ENCODE data around the gene IL17B. TPM values are rescaled to one million over a fixed set of nuclear protein-coding genes. Genes with fewer than 3 reads are reported as not detected.

The IL17B gene
- total RNA-seq, 1 experiment from 2014 or later = not detected

GRCh38 chr5:149365418-149365817, 13.7 kb downstream of the IL17B start:
- no peak overlapping the region for H3K4me3 Mint-ChIP-seq (ENCODE audit: unreplicated experiment)
- H3K27me3 Mint-ChIP-seq (ENCODE audit: insufficient read depth, unreplicated experiment) = no peaks in the 10 kb centered on the region
- no peaks in the 10 kb centered on the region for H3K36me3 Mint-ChIP-seq (ENCODE audit: insufficient read depth, unreplicated experiment)
- no TSS peak for BruUV-seq (replicated peaks)
- ChIA-PET CTCF (interaction anchor here (0.9 to 2.7 kb wide), 4 partner anchors 7 to 51 kb away, joined by 4 to 40 read pairs (median 4); partner anchors contain the start of gene PCYOX1L), POLR2A (no interaction called here)
- no peak overlapping the region for H3K27ac Mint-ChIP-seq (ENCODE audit: unreplicated experiment)
- DNase-seq = no peak
- H3K9me3 Mint-ChIP-seq (ENCODE audit: unreplicated experiment) = no peaks in the 10 kb centered on the region
- Histone ChIP-seq H3K36me3 (ENCODE audit: control insufficient read depth, insufficient read depth, low read length) (no peaks in the 10 kb centered on the region), H3K9me3 (no peaks in the 10 kb centered on the region), H3K27me3 (replicated peaks; ENCODE audit: control insufficient read depth, insufficient read depth, low read length) (no peaks in the 10 kb centered on the region), H3K4me1 (peaks cover 4% of the 10 kb centered on the region; the same call in 1 of the 2 replicates), H3K4me3 (ENCODE audit: low read depth, low read length) (no peak overlapping the region)
- intact Hi-C loops (cut with micrococcal nuclease; ENCODE audit: unreplicated experiment) = no loop called here
- no peak for TF ChIP-seq CTCF (IDR thresholded peaks at IDR 0.05; ENCODE audit: insufficient read depth in 1 of 2, low read depth in 1 of 2, low read length in 1 of 2, severe bottlenecking in 1 of 2, unreplicated experiment in 1 of 2)
- H3K4me1 Mint-ChIP-seq (ENCODE audit: low read depth, unreplicated experiment) = no peaks in the 10 kb centered on the region

DNA sequence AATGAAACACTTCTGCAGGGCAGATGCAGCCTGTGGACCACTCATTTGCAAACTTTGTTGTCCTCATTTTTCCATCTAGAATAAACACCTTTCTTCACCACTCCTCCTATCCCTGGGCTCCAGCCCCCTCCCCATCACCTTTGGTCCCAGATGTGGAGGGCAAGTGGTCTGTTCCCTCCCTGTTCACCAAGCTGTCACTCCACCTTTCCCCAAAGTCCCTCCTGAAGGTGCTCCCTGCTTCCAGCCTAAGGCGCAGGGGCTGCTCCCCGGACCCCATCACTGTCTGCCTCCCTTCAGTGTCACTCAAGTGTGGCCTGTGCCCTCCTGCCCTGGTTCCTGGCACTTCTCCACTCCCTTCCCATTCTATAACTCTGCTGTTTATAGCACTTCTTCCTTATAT, 14.4 kb downstream of the IL17B start:
- intact Hi-C loops (cut with micrococcal nuclease; ENCODE audit: unreplicated experiment) = no loop called here
- no peak for TF ChIP-seq CTCF (IDR thresholded peaks at IDR 0.05; ENCODE audit: insufficient read depth in 1 of 2, low read depth in 1 of 2, low read length in 1 of 2, severe bottlenecking in 1 of 2, unreplicated experiment in 1 of 2)
- Mint-ChIP-seq H3K27me3 (ENCODE audit: insufficient read depth, unreplicated experiment) (no peaks in the 10 kb centered on the region), H3K36me3 (ENCODE audit: insufficient read depth, unreplicated experiment) (no peaks in the 10 kb centered on the region), H3K4me3 (ENCODE audit: unreplicated experiment) (no peak overlapping the region), H3K4me1 (ENCODE audit: low read depth, unreplicated experiment) (no peaks in the 10 kb centered on the region), H3K27ac (ENCODE audit: unreplicated experiment) (no peak overlapping the region), H3K9me3 (ENCODE audit: unreplicated experiment) (no peaks in the 10 kb centered on the region)
- Histone ChIP-seq H3K9me3 (no peaks in the 10 kb centered on the region), H3K4me3 (ENCODE audit: low read depth, low read length) (no peak overlapping the region), H3K27me3 (replicated peaks; ENCODE audit: control insufficient read depth, insufficient read depth, low read length) (no peaks in the 10 kb centered on the region), H3K4me1 (peaks cover 4% of the 10 kb centered on the region; the same call in 1 of the 2 replicates), H3K36me3 (ENCODE audit: control insufficient read depth, insufficient read depth, low read length) (no peaks in the 10 kb centered on the region)
- no peak for DNase-seq
- BruUV-seq (replicated peaks) = no TSS peak
- CTCF ChIA-PET = no interaction called here
- POLR2A ChIA-PET = no interaction called here

GRCh38 chr5:149363936-149364335, 15.2 kb downstream of the IL17B start:
- Mint-ChIP-seq H3K4me1 (ENCODE audit: low read depth, unreplicated experiment) (no peaks in the 10 kb centered on the region), H3K36me3 (ENCODE audit: insufficient read depth, unreplicated experiment) (no peaks in the 10 kb centered on the region), H3K27ac (ENCODE audit: unreplicated experiment) (no peak overlapping the region), H3K9me3 (ENCODE audit: unreplicated experiment) (no peaks in the 10 kb centered on the region), H3K4me3 (ENCODE audit: unreplicated experiment) (no peak overlapping the region), H3K27me3 (ENCODE audit: insufficient read depth, unreplicated experiment) (no peaks in the 10 kb centered on the region)
- no peaks in the 10 kb centered on the region for H3K36me3 ChIP-seq (ENCODE audit: control insufficient read depth, insufficient read depth, low read length)
- no TSS peak for BruUV-seq (replicated peaks)
- H3K4me3 ChIP-seq (ENCODE audit: low read depth, low read length) = no peak overlapping the region
- no peaks in the 10 kb centered on the region for H3K9me3 ChIP-seq
- no peak for TF ChIP-seq CTCF (IDR thresholded peaks at IDR 0.05; ENCODE audit: insufficient read depth in 1 of 2, low read depth in 1 of 2, low read length in 1 of 2, severe bottlenecking in 1 of 2, unreplicated experiment in 1 of 2)
- no peak for DNase-seq
- ChIA-PET CTCF (no interaction called here), POLR2A (no interaction called here)
- intact Hi-C loops (cut with micrococcal nuclease; ENCODE audit: unreplicated experiment) = no loop called here
- H3K27me3 ChIP-seq (replicated peaks; ENCODE audit: control insufficient read depth, insufficient read depth, low read length) = no peaks in the 10 kb centered on the region
- peaks cover 4% of the 10 kb centered on the region; the same call in 1 of the 2 replicates for H3K4me1 ChIP-seq
